ENCODE measurements around the gene GRM4.

Gene GRM4

DNA sequence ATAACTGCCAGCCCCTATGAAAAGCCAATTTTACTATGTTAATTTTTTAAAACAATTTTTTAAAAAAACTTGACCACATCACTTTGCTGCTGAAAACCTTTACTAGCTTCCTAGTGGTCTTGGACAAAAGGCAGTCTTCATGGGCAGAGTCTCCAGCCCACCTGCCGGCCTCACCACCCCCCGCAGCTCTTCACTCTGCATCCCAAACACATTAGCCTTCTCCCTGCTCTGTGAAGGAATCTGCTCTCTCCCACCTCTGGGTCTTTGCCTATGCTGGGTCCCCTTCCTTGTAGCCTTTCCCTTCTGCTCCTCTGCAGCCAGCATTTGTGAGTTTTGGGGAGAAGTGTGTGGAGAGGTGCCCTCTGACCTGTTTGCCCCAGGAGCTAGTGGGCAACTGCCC is 171.4 kb downstream of the GRM4 start:
- no peak for DNase-seq

DNA sequence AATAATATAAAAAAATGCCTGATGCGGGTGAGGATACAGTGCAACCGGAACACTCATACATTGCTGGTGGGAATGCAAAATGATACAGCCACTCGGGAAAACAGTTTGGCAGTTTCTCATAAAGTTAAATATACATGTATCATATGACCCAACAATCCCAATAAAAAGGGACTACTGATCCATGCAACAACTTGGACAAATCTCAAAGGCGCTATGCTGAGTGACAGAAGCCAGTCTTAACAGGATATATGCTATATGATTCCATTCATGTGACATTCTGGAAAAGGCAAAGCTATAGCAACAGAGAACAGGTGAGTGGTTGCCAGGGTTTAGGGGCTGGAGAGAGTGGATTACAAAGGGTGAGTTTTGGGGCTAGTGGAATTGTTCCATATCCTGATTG is 171.9 kb downstream of the GRM4 start:
- no peak for DNase-seq

DNA sequence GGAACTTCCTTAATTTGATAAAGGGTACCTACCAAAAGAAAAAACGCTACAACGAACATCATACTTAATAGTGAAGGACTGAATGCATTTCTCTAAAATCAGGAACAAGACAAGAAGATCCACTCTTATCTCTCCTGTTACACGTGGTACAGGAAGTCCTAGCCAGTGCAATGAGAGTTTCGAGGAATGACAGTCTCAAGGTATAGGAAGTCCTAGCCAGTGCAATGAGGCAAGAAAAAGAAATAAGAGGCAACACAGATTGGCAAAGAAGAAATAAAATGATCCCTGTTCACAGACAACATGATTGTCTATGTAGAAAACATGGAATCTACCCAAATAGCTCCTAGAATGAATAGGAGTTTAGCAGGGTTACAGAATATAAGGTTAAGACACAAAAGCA is 174.3 kb downstream of the GRM4 start:
- no peak for DNase-seq

All from DMS 273 treated with DMSO at 0.1 percent for 48 hours (cell line).